Skeletal muscle cell (primary cell): ENCODE results near the gene SSBP3.

Experiments
- DNase-seq: peaks from one replicate; pipeline ENCODE4 v3.0.0-alpha.2; 2010; ENCODE audit warnings: low read depth
- H3K4me3 ChIP-seq: 2 replicates; pipeline ENCODE4 v1.5.1; 2011; ENCODE audit warnings: low read depth, mild to moderate bottlenecking, control low read depth, low read length, moderate library complexity

SSBP3 gene

DNA sequence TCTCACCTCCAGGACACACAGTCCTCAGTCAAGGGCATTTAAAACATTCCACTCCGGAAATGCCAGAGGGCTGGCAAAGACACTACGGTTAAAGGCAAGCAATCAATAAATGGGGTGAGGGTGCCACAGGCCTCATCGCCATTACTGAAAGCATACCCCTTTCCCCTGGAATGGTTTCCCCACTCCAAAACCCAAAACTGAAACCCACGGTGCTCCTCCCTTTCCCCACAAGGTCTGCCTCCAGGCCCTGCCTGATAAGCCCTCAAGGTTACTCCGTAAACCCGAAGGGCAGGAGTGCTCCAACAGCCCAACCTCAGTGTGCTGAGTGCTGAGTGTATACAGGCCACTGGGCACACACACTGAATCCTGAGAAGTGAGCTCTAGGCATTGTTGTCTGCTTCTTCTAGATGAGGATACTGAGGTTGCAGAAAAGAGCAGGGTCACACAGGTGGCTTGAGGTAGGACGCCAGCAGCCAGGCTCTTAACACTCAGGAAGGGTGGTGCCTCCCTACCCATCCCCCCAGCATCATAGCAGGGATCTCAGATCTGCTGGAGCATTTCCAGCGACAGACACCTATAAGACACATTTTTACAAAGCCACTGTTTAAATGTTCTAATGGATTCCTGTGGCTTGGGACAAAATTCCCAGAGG lies 29.0 kb downstream of the SSBP3 start:
- H3K4me3 ChIP-seq: no peak overlapping the region
- DNase-seq: no peak

DNA sequence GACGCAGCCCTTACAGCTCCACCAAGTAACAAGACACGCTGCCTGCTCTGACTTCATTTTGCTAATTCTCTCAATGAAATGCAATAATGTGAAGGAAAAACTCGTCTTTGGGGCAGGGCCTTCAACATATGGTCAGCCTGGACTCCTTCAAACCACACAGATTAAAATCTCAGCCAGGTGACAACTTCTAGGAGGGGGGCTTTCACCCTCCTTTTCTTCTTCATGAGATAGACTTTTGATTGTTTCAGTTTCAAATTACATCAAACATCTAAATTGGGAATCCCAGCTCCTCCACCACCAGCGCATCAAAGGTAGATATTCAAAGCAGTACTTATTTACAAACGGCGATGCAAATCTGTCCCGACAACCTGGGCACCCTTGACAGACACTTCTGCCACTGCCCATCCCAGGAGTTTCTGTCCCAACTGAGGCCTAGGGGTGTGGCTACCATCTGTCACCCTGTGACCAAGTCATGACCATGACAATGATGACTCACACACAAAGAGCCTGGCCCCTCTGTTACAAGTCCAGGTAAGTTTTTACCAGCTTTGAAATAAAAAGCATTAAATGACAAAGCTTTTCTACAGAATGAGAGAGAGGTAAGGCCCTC lies 29.7 kb downstream of the SSBP3 start:
- H3K4me3 ChIP-seq: no peak overlapping the region
- DNase-seq: no peak

DNA sequence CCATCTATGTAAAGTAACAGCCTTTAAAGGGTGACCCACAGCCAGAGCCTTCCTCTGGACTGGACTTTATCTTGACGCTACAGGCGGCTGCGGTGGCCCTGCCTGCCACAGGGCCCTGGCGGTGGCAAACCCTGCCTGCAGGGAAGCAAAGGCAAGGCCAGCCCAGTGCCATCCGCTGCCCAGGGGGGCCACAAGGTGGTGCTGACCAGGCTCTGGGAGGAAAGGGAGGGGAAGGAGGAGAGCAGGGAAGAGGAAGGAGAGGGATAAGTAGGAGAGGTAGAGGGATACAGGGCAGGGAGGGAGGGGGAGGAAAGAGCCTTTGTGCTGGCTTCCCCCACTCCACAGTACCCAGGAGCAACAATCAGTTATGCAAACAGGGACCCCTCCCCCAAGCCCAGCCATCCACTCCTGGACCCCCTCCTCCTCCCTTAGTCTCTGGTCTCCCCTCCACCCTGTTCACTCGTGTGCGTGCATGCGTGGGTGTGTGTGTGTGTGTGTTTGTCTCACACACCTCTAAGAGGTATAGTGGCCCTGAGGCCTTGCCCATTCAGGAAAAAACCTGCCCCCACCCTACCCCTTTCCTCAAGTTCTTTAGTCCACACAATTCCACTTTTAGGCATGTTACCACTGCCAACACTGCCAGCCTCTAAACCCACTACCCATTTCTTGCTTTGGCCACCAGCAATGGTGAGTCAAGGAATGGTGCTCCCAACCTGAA lies 30.3 kb downstream of the SSBP3 start:
- DNase-seq: no peak
- H3K4me3 ChIP-seq: no peak overlapping the region

DNA sequence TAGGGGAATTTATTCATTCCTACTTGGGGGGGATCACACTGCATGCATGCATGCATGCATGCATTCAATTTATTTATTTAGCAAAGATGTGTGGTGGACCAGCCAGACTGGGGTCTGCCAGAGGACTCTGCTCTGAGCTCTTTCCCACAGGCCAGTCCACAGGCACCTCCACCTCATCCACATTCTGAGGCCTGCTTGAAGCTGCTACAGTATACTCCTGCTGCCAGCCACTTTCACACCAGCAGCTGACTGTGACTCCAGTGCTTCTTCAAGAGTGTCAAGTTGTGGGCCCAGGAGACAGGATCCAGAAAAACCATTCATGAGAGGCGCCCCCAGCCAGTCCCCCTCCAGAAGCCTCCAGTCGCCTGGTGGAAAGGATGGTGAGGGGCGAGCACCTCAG lies 30.9 kb downstream of the SSBP3 start:
- no peak overlapping the region for H3K4me3 ChIP-seq
- DNase-seq: no peak

DNA sequence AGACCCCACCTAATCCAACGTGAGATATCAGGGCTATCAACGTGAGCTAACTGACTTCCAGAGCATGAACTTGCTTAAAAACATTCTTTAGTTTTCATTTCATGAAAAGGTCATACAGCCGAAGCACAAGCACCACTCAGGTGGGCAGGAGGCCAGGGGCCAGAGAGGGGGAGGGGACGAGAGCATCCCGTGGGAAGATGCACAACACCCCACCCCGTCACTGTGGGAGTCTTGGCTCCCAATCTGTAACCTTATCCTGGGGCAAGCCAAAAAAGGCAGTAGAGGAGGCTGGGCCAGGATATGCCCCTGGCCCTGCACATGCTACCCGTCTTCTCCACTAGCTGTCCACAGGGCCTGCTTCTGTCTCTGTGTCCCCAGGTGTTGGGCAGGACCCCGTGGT lies 31.4 kb downstream of the SSBP3 start:
- no peak overlapping the region for H3K4me3 ChIP-seq

DNA sequence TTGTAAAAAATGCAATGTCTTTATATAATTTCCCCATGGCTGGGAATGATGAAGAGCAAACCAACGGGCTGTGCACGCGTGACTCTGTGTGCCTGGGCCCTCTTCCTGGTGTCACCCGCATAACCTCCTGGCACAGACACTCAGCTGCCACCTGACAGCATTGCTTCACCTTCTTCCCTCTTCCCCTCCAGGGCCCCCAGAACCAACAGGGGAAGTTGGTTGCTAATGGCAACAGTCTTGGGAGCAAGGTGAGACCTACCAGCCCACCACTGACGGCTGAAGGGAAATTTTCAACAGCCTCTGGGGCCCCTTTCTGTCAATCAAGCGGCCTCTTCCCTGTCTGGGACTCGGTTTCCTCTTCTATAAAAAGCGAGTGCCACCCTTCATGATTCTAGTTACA lies 33.2 kb downstream of the SSBP3 start:
- no peak for DNase-seq
- H3K4me3 ChIP-seq: no peak overlapping the region

More for the DNA sequence above, 31.4 kb downstream of the SSBP3 start:
- no peak for DNase-seq

DNA sequence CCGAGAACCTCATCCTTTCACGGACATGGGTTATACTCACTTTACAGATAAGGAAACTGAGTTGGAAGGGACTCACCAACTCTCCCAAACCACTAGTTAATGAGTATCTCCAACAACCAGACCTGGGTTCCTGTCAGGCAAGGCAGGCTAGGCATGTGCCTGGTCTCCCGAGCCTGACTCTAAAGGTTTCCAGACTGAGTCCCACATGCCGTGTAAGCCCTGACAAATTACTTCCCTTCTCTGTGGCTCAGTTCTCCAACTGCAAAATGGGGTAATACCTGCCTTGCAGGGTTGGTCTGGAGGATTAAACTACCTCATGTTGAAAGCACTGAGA lies 34.3 kb downstream of the SSBP3 start:
- no peak for DNase-seq

DNA sequence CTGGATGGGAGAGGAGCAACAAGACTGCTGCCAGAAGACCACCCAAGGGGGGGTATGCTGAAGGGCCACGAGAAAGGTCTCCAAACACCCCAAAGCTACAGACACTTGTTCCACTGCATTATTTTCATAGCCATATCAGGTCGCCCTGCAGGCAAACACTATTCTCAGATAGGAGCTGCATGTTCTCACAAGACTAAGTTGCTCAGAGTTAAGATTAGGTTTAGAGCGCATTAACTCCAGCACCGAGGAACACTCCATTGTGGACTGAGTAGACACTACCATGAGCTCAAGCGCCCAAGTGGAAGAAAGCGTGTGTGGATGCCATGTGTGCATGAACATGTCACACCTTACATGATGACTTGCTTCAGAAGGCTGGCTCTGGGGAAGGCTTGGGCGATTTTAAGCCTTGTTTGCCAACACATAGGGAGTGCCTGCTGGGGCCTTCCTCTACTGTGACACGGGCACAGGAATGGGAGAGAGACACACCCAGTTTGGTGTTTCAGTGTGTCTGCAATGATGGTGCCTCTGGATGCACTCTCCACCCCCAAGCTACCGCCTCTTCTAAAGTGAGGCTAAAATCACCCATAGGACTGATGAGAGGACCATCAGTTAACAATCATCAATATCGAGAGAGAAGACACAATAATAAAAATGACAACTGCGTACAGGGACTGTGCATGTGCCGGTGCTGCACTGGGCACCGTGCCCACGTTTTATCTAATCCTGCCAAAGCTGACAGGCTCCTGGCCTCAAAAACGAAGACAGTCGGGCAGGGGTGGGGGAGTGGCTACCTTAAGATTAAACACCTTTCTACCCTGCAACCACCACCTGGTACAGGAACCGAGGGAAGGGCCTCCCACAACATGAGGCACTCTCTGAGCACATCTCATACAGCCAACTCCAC lies 34.9 kb downstream of the SSBP3 start:
- H3K4me3 ChIP-seq: no peak overlapping the region
- no peak for DNase-seq

More for the DNA sequence above, 34.3 kb downstream of the SSBP3 start:
- H3K4me3 ChIP-seq: no peak overlapping the region

DNA sequence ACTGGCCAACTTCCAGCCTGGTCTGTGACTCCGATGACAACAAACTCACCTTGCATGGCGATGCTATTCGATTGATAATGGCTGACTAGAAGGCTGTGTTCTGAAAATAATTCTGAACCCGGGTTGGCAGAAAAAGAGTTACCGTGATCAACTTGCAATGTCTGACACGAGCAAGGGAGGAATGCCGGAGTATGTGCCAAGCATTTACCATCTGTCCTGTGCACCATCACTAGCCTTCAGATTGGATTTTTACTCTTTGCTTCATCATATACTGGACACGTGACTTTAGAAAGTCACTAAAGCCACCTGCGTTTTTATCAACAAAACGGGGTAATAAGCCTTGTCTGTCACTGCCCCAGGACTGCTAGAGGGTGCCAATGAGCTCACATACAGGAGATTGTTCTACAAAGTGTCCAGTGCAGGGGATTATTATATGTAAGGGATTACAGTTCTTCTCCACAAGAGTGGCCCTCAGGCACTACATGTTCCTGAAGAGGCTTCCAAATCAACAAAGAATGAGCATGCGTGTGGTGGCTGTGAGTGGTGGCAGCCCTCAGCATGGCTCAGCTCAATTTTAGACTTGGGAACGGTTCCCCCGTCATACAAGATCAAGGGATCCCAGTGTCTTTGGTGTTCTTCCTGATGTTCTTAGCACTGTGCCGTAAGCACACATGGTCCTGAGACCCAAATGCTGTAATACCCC lies 35.8 kb downstream of the SSBP3 start:
- DNase-seq: no peak

DNA sequence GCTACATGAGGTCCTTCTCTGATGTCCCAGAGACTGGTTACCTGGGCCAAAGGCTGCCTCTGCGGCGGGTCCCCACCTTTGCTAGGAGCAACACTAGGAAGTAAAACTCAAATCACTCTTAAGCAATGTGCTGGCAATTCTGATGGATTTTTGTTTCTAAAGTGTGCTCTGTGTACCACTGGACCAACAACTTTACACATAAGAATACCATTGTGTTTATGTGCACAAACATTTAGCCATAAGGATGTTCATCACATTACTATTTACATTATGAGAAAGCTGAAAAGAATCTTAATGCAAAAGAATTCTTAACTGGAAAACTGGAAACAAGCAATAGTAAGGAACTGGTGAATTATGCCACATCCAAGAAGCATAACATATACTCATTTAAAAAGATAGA lies 38.6 kb downstream of the SSBP3 start:
- no peak overlapping the region for H3K4me3 ChIP-seq
- no peak for DNase-seq

More for the DNA sequence above, 35.8 kb downstream of the SSBP3 start:
- H3K4me3 ChIP-seq: no peak overlapping the region

DNA sequence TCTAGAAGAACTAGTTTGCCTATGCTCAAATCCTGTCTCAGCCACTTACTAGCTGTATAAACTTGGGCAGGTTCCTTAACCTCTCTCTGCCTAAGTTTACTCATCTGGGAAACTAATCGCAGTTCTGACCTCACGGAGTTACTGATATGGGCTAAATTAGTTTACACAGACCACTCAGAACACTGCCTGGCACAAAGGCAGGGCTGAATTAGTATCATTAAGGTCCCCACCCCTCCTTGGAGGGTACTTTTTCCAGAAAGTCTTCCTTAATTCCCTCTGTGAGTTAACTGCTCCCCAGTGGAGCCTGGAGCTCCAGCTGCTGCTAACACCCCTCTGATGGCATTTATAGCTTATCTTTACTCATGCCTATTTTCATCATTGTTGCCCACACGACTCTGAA lies 40.3 kb downstream of the SSBP3 start:
- DNase-seq: no peak
- no peak overlapping the region for H3K4me3 ChIP-seq

DNA sequence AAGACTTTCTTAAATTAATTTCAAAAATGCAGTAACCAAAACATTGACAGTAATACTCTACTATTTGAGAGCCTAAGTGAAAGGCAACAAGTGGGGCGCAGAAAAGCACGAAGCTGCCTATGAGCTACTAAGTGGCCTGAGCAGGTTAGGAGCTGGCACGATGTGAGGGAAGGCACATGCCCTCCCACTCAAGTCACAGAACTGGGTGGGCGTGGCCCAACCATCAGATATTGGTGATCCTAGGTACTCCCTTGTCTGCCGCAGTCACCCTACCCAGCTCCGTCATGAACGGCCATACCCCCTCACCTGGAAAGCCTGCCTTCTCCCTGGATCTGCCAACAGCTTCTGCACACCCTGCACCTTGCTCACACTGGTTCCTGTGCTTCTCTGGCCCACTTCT lies 40.8 kb downstream of the SSBP3 start:
- no peak overlapping the region for H3K4me3 ChIP-seq
- DNase-seq: no peak

DNA sequence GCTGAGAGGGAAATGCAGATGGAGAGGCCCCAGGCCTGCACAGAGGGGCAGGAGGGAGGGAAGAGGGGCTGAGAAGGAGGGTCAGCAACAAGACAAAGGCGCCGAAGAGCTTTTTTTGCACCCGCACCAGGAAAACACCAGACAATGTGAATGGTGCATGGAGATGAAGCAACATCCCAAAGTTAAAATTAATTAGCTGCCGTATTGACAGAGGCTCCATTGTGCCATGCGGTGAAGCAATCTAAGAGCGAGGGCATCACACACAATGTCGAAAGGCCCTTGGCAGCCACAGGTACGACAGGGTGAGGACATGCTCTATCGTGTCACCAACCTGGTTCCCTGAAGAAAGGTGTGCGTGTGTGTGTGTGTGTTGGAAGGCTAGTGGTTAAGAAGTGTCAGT lies 41.2 kb downstream of the SSBP3 start:
- DNase-seq: no peak

DNA sequence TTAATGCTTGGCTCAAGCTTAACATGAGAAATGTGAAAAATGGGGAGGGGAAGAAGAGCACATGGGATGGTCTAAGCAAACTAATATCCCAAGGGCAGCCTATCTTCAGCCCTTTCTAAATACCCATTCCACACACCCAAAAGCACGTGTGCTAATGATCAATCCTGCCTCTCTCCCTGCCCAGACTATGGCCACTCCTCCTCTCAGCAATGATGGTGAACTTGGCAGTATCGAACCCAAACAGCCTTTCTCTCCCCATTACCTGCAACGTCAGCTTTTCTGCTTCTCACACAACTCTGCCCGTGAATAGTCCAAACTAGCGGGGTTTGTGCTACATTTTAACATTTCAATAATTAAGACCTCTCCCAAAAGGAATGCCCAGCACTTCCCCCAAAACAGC lies 41.6 kb downstream of the SSBP3 start:
- no peak for DNase-seq
- H3K4me3 ChIP-seq: no peak overlapping the region

More for the DNA sequence above, 41.2 kb downstream of the SSBP3 start:
- H3K4me3 ChIP-seq: no peak overlapping the region

DNA sequence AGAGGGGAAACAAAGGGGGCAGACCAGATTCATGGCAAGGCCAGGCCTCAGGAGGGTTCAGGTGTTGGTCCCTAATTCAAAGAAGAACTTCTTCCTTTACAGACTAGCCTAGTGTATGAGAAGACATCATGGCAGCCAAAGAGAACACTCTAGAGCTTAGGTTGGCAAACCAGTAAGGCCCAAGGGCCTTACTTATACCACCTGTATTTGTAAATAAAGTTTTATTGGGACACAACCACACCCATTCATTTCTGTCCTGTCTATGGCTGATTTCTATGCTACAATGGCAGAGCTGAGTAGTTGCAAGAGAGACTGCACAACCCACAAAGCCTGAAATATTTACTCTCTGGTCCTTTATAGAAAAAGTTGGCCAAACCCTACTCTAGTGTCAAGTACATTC lies 42.3 kb downstream of the SSBP3 start:
- no peak for DNase-seq
- H3K4me3 ChIP-seq: no peak overlapping the region

DNA sequence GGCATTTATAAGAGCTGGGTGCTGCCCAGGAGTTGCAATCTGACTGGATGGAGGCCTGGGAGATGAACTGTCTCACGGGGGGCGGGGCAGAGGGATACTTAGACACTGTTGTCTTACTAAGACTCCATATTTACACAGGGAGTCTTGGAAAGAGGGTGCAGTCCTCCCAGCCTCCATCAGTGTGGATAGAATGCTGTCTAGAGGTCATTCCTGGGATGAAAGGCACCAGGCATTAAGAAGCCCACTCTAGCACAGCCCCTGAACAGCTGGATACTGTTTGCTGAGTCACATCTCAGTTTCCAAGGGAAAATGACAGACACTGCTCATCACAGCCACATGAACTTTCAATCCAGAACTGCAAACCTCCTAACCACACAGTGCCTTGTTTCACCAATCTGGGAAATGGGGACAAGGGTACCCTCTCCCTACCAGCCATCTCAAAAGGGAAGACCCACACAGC lies 43.3 kb downstream of the SSBP3 start:
- no peak overlapping the region for H3K4me3 ChIP-seq
- no peak for DNase-seq

DNA sequence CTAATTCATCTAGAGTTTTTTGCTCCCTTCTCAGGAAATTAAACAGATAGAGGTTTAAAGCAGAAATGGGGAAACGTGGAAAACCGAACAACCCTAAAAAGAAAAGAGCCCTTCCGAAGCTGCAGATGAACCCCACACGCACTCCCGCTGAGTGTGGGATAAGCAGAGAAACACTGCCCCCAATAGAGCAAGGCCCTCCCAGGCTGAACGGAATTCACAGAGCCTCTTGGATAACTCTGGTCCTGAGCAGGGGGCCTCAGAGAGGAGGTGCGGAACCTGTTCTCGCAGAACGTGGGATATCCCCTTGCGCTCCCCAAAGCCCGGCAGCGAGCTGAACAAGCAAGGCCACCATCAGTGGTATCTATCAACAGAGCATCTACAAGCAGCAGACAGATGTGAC lies 44.9 kb downstream of the SSBP3 start:
- H3K4me3 ChIP-seq: no peak overlapping the region
- DNase-seq: no peak

DNA sequence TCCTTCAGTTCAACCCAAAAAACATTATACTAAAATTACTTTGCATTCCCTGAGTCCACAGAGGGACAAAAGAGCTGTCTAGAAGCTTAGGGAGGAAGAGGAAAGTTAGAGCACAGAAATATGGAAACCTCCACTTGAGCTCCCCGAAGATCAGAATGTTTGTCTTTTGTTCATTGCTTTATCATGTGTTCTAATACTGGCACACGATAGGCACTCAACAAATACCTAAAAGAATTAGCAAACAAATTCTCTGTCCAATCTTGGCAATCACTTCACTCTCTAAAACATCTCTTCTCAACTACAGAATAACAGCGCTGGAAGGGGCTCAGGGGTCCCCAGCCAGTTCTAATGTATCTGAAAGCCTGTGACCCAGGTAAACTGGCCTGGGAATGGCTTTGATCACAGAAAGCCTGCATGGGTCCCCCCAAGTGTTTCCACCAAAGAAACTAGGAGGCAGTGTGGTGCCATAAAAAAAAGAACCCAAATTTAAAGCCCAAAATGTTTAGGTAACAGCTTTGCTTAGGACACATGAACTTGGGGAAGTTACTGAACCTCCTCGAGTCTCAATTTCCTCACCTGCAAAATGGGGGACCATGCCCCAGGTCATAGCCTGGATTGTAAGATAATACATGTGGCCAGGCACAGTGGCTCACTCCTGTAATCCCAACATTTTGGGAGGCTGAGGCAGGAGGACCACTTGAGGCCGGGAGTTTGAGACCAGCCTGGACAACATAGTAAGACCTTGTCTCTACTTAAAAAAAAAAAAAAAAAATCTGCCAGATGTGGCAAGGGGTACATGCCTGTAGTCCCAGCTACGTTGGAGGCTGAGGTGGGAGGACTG lies 45.8 kb downstream of the SSBP3 start:
- DNase-seq: no peak
- no peak overlapping the region for H3K4me3 ChIP-seq
